HG02973 (cell line): ENCODE data around the gene PELI2.
A peak's percentile ranks its signal among the peaks of the same experiment; 100 is the strongest.

Experiments used
- ATAC-seq: cut with Tn5 transposase; IDR thresholded peaks from one replicate; pipeline ENCODE4 v1.9.1; 2021; ENCODE audit warnings: moderate library complexity; ENCODE audit not compliant: unreplicated experiment

Gene PELI2

GRCh38 chr14:56199095-56199981 is 81.1 kb downstream of the PELI2 start:
- peak; percentile 43 for ATAC-seq

DNA sequence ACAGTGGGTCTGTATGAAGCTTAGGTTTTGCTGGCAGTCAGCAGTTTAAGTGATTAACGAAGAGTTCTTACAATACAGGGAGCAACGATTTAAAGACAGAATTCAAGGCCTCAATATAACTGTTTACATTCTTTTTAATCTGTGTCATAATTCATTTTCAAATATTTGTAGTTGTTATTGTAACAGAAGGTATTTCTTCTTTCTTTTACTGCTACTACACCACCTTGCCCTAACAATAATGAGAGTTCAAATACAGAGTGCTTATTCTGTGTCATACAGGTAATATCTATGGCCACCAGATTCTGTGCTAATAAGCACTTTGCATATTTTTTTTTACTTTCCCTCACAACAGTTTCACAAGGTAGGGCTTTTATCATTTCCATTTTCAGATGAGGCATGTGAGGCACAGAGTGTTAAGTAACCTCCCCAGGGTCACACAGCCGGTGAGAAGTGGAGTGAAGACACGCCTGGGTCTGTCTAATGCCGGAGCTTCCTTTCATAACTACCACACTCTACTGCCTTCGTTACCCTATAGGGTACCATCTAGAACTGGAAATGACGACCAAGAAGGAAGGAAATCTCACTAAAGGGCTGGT is 81.9 kb downstream of the PELI2 start:
- peak; percentile 59 for ATAC-seq

DNA sequence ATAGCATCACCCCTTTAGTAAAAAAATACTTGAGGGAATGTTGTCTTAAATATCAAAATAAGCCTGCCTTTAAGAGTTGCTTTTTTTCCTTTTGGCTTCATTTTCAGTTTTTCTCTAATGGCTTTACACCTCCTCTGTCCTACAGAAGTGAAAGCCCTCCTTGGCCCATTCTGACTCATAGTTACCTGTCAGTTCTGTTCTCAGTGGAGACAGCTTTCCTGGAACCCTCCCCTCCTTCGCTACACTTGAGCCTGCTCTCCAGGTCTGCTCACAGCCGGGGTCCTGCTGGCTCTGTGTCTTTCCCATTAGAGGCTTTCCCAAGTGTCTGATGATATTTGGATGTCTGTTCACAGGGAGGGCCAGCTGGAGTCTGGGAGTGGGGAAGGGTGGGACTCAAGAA is 84.0 kb downstream of the PELI2 start:
- peak; percentile 68 for ATAC-seq

GRCh38 chr14:56205881-56206280 is 87.7 kb downstream of the PELI2 start:
- no peak for ATAC-seq

DNA sequence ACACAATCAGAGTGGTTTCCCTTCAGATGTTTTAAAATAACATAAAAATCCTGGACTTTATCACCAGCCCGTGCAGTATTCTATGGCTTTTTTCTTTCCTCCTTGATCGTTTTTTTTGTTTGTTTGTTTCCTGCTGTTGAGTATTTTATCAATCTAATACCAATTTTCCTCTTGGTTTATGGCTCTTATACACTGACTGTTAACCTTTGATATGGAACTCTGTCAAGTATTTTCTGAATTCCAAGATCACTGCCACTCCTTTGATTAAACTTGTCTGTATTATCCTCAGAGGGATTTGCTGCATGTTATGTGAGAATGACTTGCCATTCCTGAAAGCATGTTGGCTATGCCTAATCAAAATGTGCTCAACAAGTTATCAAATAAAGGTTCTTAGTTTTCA is 88.4 kb downstream of the PELI2 start:
- no peak for ATAC-seq

- ATAC-seq, result no peak
Observed at GRCh38 chr14:56207626-56208292, 89.5 kb downstream of the PELI2 start.

DNA sequence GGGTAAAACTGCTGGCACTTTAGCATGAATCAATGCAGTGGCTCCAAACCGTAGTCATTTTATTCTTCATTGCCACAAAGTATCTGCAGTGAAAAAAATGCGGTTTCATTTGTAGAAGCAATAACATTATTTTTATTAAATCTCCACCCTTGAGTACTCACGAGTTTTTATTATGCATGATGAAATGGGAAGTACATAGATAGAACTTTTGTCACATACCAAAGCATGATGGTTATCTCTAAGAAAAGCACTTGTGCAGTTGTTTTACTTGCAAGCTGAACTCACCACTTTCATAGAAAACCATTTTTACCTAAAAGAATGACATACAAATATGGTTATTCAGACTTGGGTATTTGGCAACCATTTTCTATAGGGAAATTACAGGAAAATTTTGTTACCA is 90.3 kb downstream of the PELI2 start:
- ATAC-seq, result no peak

- no peak for ATAC-seq
Observed at GRCh38 chr14:56210571-56210970, 92.4 kb downstream of the PELI2 start.

DNA sequence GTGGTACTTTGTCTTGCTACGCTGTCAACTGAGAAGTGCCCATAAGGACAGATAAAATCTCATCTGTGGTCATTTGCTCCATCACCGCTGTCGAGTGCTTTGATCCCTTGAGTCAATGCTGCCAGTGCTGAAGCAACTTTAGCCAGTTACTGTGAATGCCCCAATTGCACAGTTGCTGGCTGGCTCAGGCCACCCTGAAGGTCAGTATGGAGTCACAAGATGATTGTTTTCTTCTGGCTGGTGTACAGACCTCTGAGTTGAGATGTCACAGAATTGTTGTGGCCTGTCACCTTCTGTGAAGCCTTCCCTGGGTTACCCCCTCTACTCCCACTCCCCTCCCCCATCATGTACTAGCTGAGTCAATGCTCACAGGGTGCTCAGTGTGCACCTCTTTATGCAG is 92.9 kb downstream of the PELI2 start:
- no peak for ATAC-seq

GRCh38 chr14:56211844-56212243 is 93.6 kb downstream of the PELI2 start:
- ATAC-seq, result no peak

DNA sequence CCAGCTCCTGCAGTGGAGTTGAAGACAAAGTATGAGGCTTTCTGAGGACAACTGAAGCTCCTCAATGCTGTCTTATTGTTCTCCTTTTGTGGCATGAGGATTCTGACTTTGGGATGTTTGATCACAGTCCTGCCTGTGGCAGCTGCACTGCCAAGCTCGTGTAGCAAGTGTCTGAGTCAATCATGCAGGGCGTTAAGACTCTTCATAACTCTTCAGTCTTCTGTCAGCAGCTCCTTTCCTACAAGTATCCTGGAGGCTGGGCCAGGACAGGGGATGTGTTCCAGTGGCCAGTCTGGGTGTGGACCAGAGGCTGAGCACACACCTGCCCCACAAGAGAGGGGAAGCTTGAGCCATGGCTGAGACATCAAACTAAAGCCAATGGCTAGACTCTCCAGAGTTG is 94.3 kb downstream of the PELI2 start:
- no peak for ATAC-seq

- ATAC-seq, result no peak
Observed at GRCh38 chr14:56213306-56213705, 95.1 kb downstream of the PELI2 start.

GRCh38 chr14:56215180-56215579 is 97.0 kb downstream of the PELI2 start:
- no peak for ATAC-seq

- no peak for ATAC-seq
Observed at GRCh38 chr14:56216626-56217379, 98.6 kb downstream of the PELI2 start.

DNA sequence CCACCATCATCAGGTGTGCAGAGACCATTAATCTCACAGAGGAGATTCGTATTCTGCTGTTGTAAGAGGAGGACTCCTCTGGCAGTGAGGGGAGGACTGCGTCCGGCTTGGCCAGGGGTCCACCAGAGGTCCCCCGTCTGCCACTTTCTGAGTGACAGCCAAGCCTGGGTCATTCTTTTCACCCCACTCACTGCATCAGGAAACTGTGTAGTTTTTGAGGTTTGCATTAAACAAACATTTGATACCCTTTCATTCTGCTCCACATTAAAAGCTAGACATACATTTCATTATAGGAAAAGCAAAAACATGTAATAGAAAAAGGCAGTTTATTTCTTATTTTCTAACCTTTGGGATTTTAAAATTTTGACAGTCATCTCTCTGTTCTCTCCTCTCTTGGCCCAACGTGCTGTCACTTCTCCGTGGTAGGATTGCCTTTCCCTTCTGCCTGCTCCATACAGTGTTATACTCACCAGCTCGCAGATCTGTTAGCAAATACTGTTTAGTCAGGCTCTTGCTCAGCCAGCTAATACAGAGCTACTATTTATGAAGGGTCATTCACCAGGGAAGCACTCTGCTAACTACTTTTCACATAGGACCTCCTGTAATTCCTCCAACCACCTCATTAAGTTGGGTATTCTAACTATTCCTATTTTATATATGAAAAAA is 99.3 kb downstream of the PELI2 start:
- no peak for ATAC-seq

DNA sequence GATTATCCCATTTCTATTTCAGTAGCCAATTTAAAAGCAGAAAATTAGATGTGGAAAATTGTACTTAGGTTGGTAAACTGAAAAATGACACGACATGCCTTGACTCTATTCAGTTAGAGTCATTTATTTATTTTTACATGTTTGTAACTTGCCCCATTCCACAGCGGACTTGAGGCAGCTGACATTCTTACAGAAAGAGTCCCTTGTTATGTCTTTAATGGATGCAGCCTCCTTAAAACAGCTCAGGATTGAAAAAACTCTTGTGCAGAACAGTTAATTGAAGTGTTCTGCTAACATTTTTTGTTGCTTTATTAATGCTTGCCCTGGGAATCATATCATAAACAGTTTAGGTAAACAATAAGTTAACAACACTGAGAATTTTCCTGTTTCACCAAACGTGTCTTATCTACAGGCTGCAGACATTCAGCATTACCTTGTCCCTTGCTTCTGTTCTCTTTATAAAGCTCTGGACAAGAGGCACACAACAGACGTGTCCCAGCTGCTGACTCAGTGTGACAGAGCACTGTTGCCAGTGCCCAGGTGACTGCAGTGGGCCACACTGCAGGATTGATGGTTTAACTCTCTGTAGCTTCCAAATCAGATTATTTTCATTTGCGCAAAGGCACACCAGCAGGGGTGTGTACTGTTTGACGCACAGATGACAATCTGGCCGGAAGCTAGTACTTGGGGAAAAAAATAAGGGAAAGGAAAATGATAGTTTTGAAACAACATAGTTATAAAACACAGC is 101.6 kb downstream of the PELI2 start:
- no peak for ATAC-seq

DNA sequence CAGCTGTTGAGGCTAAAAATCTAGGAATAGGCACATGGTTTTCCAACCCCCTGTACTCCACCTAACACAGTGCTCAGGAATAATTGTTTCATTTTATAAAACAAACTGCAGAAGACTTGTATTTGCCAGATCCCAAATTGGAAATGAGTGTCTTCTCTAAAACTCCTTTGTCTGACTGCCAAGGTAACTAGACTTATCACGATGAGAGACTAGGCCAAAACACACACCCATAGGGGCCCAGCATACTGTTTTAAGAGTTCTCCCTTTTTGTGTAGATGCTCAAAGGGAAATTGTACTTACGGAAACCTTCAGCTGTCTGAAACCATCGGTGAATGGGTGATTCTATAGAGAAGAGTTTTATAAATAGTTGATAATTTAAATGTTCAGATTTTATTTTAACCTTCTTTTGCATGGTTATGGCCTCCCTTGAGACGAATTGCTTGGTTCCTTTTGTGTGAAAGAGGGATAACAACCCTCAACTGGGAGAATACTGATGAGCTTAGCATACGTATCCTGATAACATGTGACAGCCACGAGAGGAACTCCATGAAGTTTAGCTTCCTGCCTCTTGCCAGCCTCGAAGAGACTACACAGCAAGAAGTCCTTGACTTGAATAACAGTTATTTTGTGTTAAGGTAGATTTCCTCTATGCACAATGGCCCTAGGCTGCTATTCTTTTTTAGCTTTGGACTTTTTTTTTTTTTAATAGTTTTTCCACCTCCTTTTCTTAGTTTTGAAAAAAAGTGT is 103.3 kb downstream of the PELI2 start:
- no peak for ATAC-seq

DNA sequence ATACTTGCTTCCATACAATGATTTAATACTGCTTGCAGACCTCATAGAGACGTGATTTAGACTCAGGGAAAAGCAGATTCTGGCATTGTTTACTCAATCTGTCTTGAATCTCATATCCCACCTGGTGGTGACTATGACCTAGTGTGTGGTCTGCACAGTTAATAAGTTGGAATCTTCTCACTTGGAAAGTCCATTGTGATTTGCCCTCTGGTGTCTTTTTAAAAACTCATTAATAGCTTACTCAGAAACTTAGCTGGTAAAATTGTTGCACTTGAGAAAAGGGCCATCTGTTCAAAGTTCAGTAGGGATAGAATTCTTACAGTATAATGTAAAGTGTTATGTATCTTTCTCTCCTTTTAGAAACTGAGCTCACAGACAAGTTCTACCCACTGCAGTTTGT is 106.0 kb downstream of the PELI2 start:
- no peak for ATAC-seq
